SU-DHL-6 (cell line): ENCODE results near the gene MEIOSIN.

Experiments
- H2AFZ ChIP-seq: fragments of 200-600 bp; sonication (generic); 2 replicates; pipeline ENCODE4 v1.6.1; 2014; ENCODE audit warnings: low read depth, mild to moderate bottlenecking, moderate library complexity, mixed read lengths, antibody characterized with exemption, low read length; ENCODE audit not compliant: severe bottlenecking
- H3F3A ChIP-seq: fragments of 200-600 bp; shearing (Covaris generic); 2 replicates; pipeline ENCODE4 v1.6.0; 2016; ENCODE audit warnings: antibody characterized with exemption, mild to moderate bottlenecking; ENCODE audit not compliant: insufficient read depth
- H3K27ac ChIP-seq: fragments of 200-600 bp; sonication (generic); 2 replicates; pipeline ENCODE4 v1.5.1; 2016; ENCODE audit warnings: low read depth, mild to moderate bottlenecking, low read length, moderate library complexity, mixed read lengths
- H3K27me3 ChIP-seq: fragments of 200-600 bp; sonication (generic), shearing (Covaris generic); 2 replicates; pipeline ENCODE4 v1.6.0; 2014; ENCODE audit warnings: mild to moderate bottlenecking, low read length
- H3K36me3 ChIP-seq: fragments of 200-600 bp; sonication (generic); 2 replicates; pipeline ENCODE4 v1.6.1; 2014; ENCODE audit warnings: mild to moderate bottlenecking, low read length, mixed read lengths
- H3K4me2 ChIP-seq: fragments of 300-600, 200-600 bp; shearing (Covaris generic), sonication (generic); 2 replicates; pipeline ENCODE4 v1.6.0; 2014; ENCODE audit warnings: low read length, low read depth, mild to moderate bottlenecking; ENCODE audit not compliant: poor library complexity, severe bottlenecking
- H3K4me3 ChIP-seq: fragments of 200-600 bp; sonication (generic); 2 replicates; pipeline ENCODE4 v1.5.1; 2014; ENCODE audit warnings: antibody characterized with exemption, low read length, mild to moderate bottlenecking, mixed read lengths; ENCODE audit not compliant: insufficient read depth, poor library complexity, severe bottlenecking
- H3K79me2 ChIP-seq: fragments of 200-600 bp; sonication (generic); 2 replicates; pipeline ENCODE4 v1.6.1; 2014; ENCODE audit warnings: mild to moderate bottlenecking, low read length, moderate library complexity; ENCODE audit not compliant: insufficient read depth
- H3K9ac ChIP-seq: fragments of 200-600 bp; sonication (generic); 2 replicates; pipeline ENCODE4 v1.7.0; 2014; ENCODE audit warnings: mild to moderate bottlenecking, low read length
- H3K9me2 ChIP-seq: fragments of 200-600 bp; sonication (generic); replicated peaks from 2 replicates; pipeline ENCODE4 v1.6.1; 2014; ENCODE audit warnings: low read length; ENCODE audit not compliant: insufficient read depth
- H3K9me3 ChIP-seq: fragments of 200-600 bp; sonication (generic); 2 replicates; pipeline ENCODE4 v1.6.1; 2014; ENCODE audit warnings: low read length, mixed read lengths; ENCODE audit not compliant: insufficient read depth
- H4K20me1 ChIP-seq: fragments of 200-600 bp; sonication (generic); 2 replicates; pipeline ENCODE4 v1.6.1; 2014; ENCODE audit warnings: low read depth, mild to moderate bottlenecking, antibody characterized with exemption, low read length, moderate library complexity, mixed read lengths
- CTCF ChIP-seq: fragments of 200-600 bp; sonication (generic); IDR thresholded peaks from one replicate; pipeline ENCODE4 v1.5.1; 2017; ENCODE audit warnings: antibody characterized with exemption, mild to moderate bottlenecking, low read length, moderate library complexity; ENCODE audit not compliant: insufficient read depth, poor library complexity, severe bottlenecking
- EZH2phosphoT487 ChIP-seq: fragments of 200-600 bp; sonication (generic), shearing (Covaris generic); conservative IDR thresholded peaks from 2 replicates; pipeline ENCODE4 v1.6.1; 2018; ENCODE audit warnings: mild to moderate bottlenecking, antibody characterized with exemption, low read length, moderate library complexity, mixed read lengths

Gene MEIOSIN

GRCh38 chr19:45768984-45769782, 35.9 kb downstream of the MEIOSIN start, which contains the start of gene SIX5:
TSS of gene SIX5 (minus strand) at chr19:45769252. CDS start at chr19:45768844, 408 bp downstream.
- H4K20me1 ChIP-seq: no peaks in the 10 kb centered on the region
- H3K4me3 ChIP-seq: peak within 1 kb of the TSS; percentile 86
- no peaks in the 10 kb centered on the region for H3K9me3 ChIP-seq
- TF ChIP-seq CTCF (no peak), EZH2phosphoT487 (no peak)
- H3K36me3 ChIP-seq: no peaks in the 10 kb centered on the region
- peaks cover 4% of the 10 kb centered on the region; the same call in 1 of the 2 replicates for H3F3A ChIP-seq
- H3K4me2 ChIP-seq: peak within 1 kb of the TSS; percentile 98
- H3K27me3 ChIP-seq: no peaks in the 10 kb centered on the region
- no peaks in the 10 kb centered on the region for H3K79me2 ChIP-seq
- peak within 1 kb of the TSS; percentile 97 for H2AFZ ChIP-seq
- peak within 1 kb of the TSS; percentile 44 for H3K27ac ChIP-seq
- no peaks in the 10 kb centered on the region for H3K9me2 ChIP-seq
- H3K9ac ChIP-seq: peak within 1 kb of the TSS; percentile 74

GRCh38 chr19:45769821-45770191, 36.6 kb downstream of the MEIOSIN start:
- Histone ChIP-seq H3K9ac (peak overlapping the region; percentile 58), H3F3A (peaks cover 4% of the 10 kb centered on the region; the same call in 1 of the 2 replicates), H3K79me2 (no peaks in the 10 kb centered on the region), H2AFZ (peak overlapping the region; percentile 61), H4K20me1 (no peaks in the 10 kb centered on the region), H3K27ac (peak overlapping the region; percentile 44), H3K4me2 (peak overlapping the region; percentile 95), H3K9me3 (no peaks in the 10 kb centered on the region), H3K4me3 (peak overlapping the region; percentile 62), H3K27me3 (no peaks in the 10 kb centered on the region), H3K36me3 (no peaks in the 10 kb centered on the region), H3K9me2 (no peaks in the 10 kb centered on the region)
- TF ChIP-seq EZH2phosphoT487: no peak
- TF ChIP-seq CTCF: no peak

GRCh38 chr19:45770192-45771101, 37.2 kb downstream of the MEIOSIN start:
- Histone ChIP-seq H3K9me3 (no peaks in the 10 kb centered on the region), H3K4me3 (peak overlapping the region; percentile 62), H3K4me2 (peak overlapping the region; percentile 95), H3K9me2 (no peaks in the 10 kb centered on the region), H3K27ac (peak overlapping the region; percentile 44), H3K27me3 (no peaks in the 10 kb centered on the region), H2AFZ (peak overlapping the region; percentile 23), H3K9ac (peak overlapping the region; percentile 58), H3K36me3 (no peaks in the 10 kb centered on the region), H4K20me1 (no peaks in the 10 kb centered on the region), H3F3A (peaks cover 4% of the 10 kb centered on the region; the same call in 1 of the 2 replicates), H3K79me2 (no peaks in the 10 kb centered on the region)
- TF ChIP-seq EZH2phosphoT487 (no peak), CTCF (peak; percentile 96)
